Spleen (tissue), 11 donors: ENCODE results near the gene TSSK2. TPM values are rescaled to one million over a fixed set of nuclear protein-coding genes. Genes with fewer than 3 reads are reported as not detected.

Experiments used
- DNase-seq: peaks from one replicate; pipeline ENCODE4 v3.0.0-alpha.2; 2020
- H3K27ac ChIP-seq, 8 donors: fragments of 200-600 bp; sonication (generic) in 7 of 8; 1 replicate in 4 of 8; 2 replicates in 4 of 8; pipeline versions ENCODE4 v1.5.0 to v1.8.0; 2016 to 2021; ENCODE audit warnings: inconsistent platforms in 4 of 8, mild to moderate bottlenecking in 4 of 8, moderate library complexity in 1 of 8
- H3K27me3 ChIP-seq, 7 donors: fragments of 200-600 bp; sonication (generic) in 6 of 7; replicated peaks in 1 of 7; 1 replicate in 4 of 7; 2 replicates in 3 of 7; pipeline versions ENCODE4 v1.5.0 to v1.8.0; 2016 to 2021; ENCODE audit warnings: inconsistent platforms in 3 of 7, mild to moderate bottlenecking in 1 of 7
- H3K36me3 ChIP-seq, 6 donors: fragments of 200-600 bp; sonication (generic) in 5 of 6; 1 replicate in 4 of 6; 2 replicates in 2 of 6; pipeline versions ENCODE4 v1.5.0 to v1.8.0; 2016 to 2021; ENCODE audit warnings: inconsistent platforms in 2 of 6
- H3K4me1 ChIP-seq, 6 donors: fragments of 200-600 bp; sonication (generic) in 5 of 6; 1 replicate in 3 of 6; 2 replicates in 3 of 6; pipeline versions ENCODE4 v1.5.0 to v1.8.0; 2016 to 2021; ENCODE audit warnings: inconsistent platforms in 3 of 6
- H3K4me3 ChIP-seq, 8 donors: fragments of 200-600 bp; sonication (generic) in 7 of 8; 1 replicate in 4 of 8; 2 replicates in 4 of 8; pipeline versions ENCODE4 v1.5.0 to v1.8.0; 2016 to 2021; ENCODE audit warnings: inconsistent platforms in 4 of 8, mild to moderate bottlenecking in 4 of 8, moderate library complexity in 2 of 8
- H3K9me3 ChIP-seq, 8 donors: fragments of 200-600 bp; sonication (generic) in 7 of 8; 1 replicate in 4 of 8; 2 replicates in 4 of 8; pipeline versions ENCODE4 v1.5.0 to v1.8.0; 2016 to 2021; ENCODE audit warnings: inconsistent platforms in 4 of 8
- POLR2A ChIP-seq, 3 donors: fragments of 450-650 bp; IDR thresholded peaks; one replicate each; pipeline ENCODE4 v1.5.1; 2017; ENCODE audit warnings: antibody characterized with exemption in 3 of 3, mild to moderate bottlenecking in 1 of 3
- POLR2AphosphoS5 ChIP-seq, 3 donors: sonication (generic); formaldehyde crosslinking; IDR thresholded peaks; one replicate each; pipeline ENCODE4 v1.5.1; 2017; ENCODE audit warnings: antibody characterized with exemption in 3 of 3
- WGBS, 5 donors: extraction: QIAGEN DNeasy Blood & Tissue Kit in 3 of 5; methylation state at CpG; one replicate each; pipeline versions ENCODE4 v1.1.5 to v1.1.7; 2013 to 2018; 5-methylcytosine and 5-hydroxymethylcytosine counted together
- intact Hi-C: fragments of 100-400 bp; cut with DNase I; formaldehyde crosslinking; loops from one replicate; pipeline ENCODE4 v1.15.0; 2023; ENCODE audit warnings: low total_unique reads
- polyA plus RNA-seq, 3 donors: library from polyadenylated mRNA; stranded (reverse); fragments of 200-250 nt; gene quantifications; one replicate each; pipeline ENCODE4 v1.2.1, GENCODE V29; 2013
- total RNA-seq, 7 donors: library from RNA; depleted of rRNA in 3 of 7; stranded (reverse); fragments of >200 nt in 3 of 7; fragmentation: NEBNext Ultra II Directional in 4 of 7; extraction: Animal tissue kit (Norgen Biotek cat#: 25700) in 4 of 7; gene quantifications; one replicate each; pipeline versions ENCODE4 v1.1.0 to v1.2.1, GENCODE V29; 2016 to 2021
- TF ChIP-seq, protein P1 (sequence below), 11 experiments: fragments of 200-600 bp in 7 of 11; fragments of 450-650 bp in 4 of 11; sonication (generic) in 4 of 11; IDR thresholded peaks in 8 of 11; conservative IDR thresholded peaks in 3 of 11; 1 replicate in 7 of 11; 2 replicates in 4 of 11; pipeline versions ENCODE4 v1.4.0 to v1.8.0; 2016 to 2021; ENCODE audit warnings: antibody characterized with exemption in 11 of 11, inconsistent platforms in 4 of 11, mild to moderate bottlenecking in 1 of 11
- donor health status: healthy with polysubstance abuse.
- donor health status: DM: no; HTN: no; CAD: no; lungs with moderate emphysema.
- donor health status: DM: no; HTN: no; CAD: no.
- donor health status: Bipolar disorder and iron deficiency.
- donor health status: healthy.
- donor health status: DM: no; HTN: no; CAD: no.
- donor health status: DM: yes; HTN: yes; CAD: no.

Gene TSSK2
- total and polyA plus RNA-seq, 10 donors: 0.03 to 0.06 TPM; not detected in 8

DNA sequence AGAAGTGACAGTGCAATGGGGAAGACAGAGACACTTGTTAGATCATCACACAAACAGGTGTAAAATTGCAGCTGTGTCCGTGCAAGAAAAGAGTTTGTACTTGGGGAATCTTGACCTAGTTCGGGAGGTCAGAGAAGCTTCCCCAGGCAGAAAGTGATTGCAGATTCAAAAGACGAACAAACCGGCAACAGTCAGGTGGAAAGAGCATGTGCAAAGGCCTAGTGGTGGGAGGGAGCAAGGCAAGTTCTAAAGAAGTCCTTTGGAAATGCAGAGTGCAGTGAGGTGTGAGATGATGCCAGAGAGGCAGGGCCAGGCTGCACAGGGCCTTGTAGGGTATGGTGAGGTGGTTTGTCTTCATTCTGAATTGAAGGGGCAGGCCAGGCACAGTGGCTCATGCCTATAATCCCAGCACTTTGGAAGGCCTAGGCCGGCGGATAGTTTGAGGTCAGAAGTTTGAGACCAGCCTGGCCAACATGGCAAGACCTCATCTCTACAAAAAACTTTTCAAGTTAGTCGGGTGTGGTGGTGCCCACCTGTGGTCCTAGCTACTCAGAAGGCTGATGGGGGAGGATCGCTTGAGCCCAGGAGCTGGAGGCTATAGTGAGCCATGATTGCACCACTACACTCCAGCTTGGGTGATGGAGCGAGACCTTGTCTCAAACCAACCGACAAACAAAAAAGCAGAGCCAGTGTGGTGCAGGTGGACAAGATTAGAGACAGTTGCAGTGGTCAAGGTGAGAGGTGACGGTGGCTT is 15.3 kb downstream of the TSSK2 start:
- no peak overlapping the region for H3K27ac ChIP-seq
- peaks cover 6 to 47% (median 34%) of the 10 kb centered on the region in 7 donors for H3K27me3 ChIP-seq
- intact Hi-C loops: loop anchor here (10.0 kb wide), 1 partner anchor 328 kb away; the partner anchor contains the start of genes CDC45 and UFD1
- H3K4me3 ChIP-seq: no peak overlapping the region
- H3K36me3 ChIP-seq: peaks cover 0 to 15% (median 14%) of the 10 kb centered on the region in 6 donors
- 64 to 88% (median 83%) methylated on average over 11 of the region's 11 CpGs for WGBS, 5 donors
- TF ChIP-seq, protein P1, sequence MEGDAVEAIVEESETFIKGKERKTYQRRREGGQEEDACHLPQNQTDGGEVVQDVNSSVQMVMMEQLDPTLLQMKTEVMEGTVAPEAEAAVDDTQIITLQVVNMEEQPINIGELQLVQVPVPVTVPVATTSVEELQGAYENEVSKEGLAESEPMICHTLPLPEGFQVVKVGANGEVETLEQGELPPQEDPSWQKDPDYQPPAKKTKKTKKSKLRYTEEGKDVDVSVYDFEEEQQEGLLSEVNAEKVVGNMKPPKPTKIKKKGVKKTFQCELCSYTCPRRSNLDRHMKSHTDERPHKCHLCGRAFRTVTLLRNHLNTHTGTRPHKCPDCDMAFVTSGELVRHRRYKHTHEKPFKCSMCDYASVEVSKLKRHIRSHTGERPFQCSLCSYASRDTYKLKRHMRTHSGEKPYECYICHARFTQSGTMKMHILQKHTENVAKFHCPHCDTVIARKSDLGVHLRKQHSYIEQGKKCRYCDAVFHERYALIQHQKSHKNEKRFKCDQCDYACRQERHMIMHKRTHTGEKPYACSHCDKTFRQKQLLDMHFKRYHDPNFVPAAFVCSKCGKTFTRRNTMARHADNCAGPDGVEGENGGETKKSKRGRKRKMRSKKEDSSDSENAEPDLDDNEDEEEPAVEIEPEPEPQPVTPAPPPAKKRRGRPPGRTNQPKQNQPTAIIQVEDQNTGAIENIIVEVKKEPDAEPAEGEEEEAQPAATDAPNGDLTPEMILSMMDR (IDR thresholded peaks at IDR 0.05 in 8 of 11, conservative IDR thresholded peaks at IDR 0.05 in 3 of 11): no peak
- TF ChIP-seq POLR2AphosphoS5 (IDR thresholded peaks at IDR 0.05) (no peak), POLR2A (IDR thresholded peaks at IDR 0.05) (no peak)
- peaks cover 8 to 54% (median 33%) of the 10 kb centered on the region in 6 donors for H3K4me1 ChIP-seq
- peaks cover 0 to 2% (median 0%) of the 10 kb centered on the region in 8 donors for H3K9me3 ChIP-seq
- peak; percentile 59 for DNase-seq

DNA sequence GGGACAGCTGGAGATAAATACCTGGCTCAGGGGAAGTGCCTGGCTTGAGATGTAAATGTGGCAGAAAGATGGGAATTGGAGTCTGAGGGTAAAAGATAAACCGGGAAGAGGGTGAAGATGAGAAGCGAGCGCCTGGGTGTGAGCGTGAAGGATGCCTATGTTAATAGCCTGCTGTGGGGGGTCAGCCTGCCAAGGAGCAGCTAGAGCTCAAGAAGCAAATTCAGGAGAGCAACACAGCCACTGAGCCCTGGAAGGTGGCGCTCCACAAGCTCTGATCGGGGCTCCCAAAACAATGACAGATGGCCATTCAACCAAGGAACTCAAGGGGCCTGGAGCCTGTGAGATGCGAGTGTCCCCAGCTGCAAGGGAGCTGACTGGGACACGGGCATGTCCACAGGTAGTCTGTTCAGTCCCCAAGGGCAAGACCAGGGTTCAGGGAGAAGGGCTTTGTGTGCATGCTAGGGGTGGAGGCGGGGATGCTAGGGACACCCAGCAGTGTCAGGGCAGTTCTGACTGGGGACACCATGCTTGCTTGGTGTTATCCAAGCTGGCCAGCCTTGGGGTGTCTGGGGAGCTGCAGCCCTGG is 16.2 kb downstream of the TSSK2 start:
- WGBS, 5 donors: 33 to 61% (median 47%) methylated on average over 8 to 9 of the region's 9 CpGs
- intact Hi-C loops: loop anchor here (10.0 kb wide), 1 partner anchor 328 kb away; the partner anchor contains the start of genes CDC45 and UFD1

DNA sequence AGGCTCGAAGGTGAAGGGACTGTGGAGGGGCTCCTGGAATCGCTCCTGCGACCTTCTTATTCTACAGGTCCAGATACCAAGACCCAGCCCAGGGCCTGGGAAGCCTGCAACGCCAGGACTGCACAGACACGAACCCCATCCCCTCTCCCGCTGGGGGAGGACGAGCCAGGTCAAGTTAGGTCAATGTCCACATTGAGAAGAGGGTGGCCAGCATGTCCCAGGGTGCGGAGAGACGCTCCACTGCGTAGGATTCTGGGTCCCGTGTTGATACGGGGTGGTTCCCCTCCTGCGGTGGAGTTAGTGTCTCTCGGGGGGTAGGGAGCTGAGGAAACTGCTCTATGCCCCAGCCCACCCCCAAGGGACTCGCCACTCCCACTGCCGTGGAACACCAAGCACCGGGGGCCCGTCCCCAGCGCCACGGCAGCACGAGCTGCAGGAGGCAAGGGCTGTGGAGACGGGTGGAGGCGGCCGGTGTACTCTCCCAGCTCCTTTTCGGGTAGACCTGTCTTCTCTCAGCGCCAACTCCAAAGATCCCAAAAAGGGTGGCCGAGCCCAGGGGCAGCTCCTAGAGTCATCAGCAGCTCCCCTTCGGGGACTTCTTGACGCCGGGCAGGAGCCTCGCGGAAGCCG is 17.4 kb downstream of the TSSK2 start:
- H3K27me3 ChIP-seq: peaks cover 6 to 69% (median 49%) of the 10 kb centered on the region in 7 donors
- H3K4me3 ChIP-seq: peak overlapping the region in 6 of 8 donors; percentile 29 to 66 (median 38)
- no peak overlapping the region for H3K27ac ChIP-seq
- TF ChIP-seq POLR2A (IDR thresholded peaks at IDR 0.05) (no peak), POLR2AphosphoS5 (IDR thresholded peaks at IDR 0.05) (no peak)
- TF ChIP-seq, protein P1 (IDR thresholded peaks at IDR 0.05 in 8 of 11, conservative IDR thresholded peaks at IDR 0.05 in 3 of 11): no peak
- peaks cover 0 to 7% (median 0%) of the 10 kb centered on the region in 8 donors for H3K9me3 ChIP-seq
- H3K36me3 ChIP-seq: no peaks in the 10 kb centered on the region
- DNase-seq: peak; percentile 51
- peaks cover 5 to 40% (median 23%) of the 10 kb centered on the region in 6 donors for H3K4me1 ChIP-seq
- intact Hi-C loops: loop anchor here (10.0 kb wide), 1 partner anchor 326 kb away; the partner anchor contains the start of genes CDC45 and UFD1
- WGBS, 5 donors: 20 to 52% (median 42%) methylated on average over 1 to 33 of the region's 33 CpGs

More for the DNA sequence above, 16.2 kb downstream of the TSSK2 start:
- Histone ChIP-seq H3K36me3 (peaks cover 0 to 6% (median 5%) of the 10 kb centered on the region in 6 donors), H3K4me3 (no peak overlapping the region), H3K4me1 (peaks cover 8 to 53% (median 33%) of the 10 kb centered on the region in 6 donors), H3K9me3 (peaks cover 0 to 4% (median 0%) of the 10 kb centered on the region in 8 donors), H3K27ac (no peak overlapping the region), H3K27me3 (peaks cover 6 to 56% (median 43%) of the 10 kb centered on the region in 7 donors)
- no peak for TF ChIP-seq POLR2A (IDR thresholded peaks at IDR 0.05)
- TF ChIP-seq POLR2AphosphoS5 (IDR thresholded peaks at IDR 0.05): no peak
- peak; percentile 47 for DNase-seq

DNA sequence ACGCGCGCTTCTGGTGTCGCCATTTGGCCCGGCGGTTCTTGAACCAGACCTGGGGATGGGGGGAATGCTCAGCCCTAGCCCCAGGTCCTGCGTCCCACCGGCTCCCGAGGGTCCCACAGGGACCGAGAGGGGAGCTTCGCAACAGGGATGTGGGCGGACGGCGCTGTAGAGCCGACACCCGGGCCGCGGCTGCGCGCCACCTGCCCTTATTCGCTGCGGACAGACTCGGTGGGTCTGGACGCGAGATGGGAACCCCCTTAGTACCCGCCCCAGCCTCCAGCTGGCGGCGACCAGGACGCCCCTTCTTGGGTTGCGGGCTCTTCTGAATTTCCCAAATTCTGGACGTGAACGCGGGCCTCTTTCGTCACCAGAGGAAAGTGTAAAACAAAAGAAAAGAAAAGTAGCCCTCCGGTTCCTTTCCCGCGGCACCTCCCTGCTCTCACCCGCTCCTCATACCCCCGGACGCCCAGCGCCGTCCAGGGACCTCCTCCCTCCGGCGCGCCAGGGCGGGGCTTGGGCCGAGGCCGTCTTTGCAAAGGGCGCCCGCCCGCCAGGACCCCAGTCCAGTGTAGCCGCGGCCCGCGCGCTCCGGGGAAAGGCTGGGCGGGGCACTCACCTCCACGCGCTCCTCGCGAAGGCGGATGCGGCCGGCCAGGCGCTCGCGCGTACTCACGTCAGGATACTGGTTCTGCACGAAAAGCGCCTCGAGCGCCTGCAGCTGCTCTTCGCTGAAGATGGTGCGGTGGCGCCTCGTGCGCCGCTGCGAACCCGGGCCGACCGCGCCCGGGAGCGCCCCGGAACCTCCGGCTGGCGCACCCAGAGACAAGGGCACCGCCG is 18.2 kb downstream of the TSSK2 start:
- DNase-seq: peak; percentile 76
- Histone ChIP-seq H3K27me3 (peaks cover 6 to 74% (median 49%) of the 10 kb centered on the region in 7 donors), H3K9me3 (peaks cover 0 to 14% (median 0%) of the 10 kb centered on the region in 8 donors), H3K27ac (no peak overlapping the region), H3K4me3 (peak overlapping the region; percentile 6 to 66 (median 37)), H3K4me1 (peaks cover 0 to 33% (median 16%) of the 10 kb centered on the region in 6 donors), H3K36me3 (no peaks in the 10 kb centered on the region)
- intact Hi-C loops: loop anchor here (10.0 kb wide), 1 partner anchor 326 kb away; the partner anchor contains the start of genes CDC45 and UFD1
- TF ChIP-seq POLR2A (IDR thresholded peaks at IDR 0.05): no peak
- TF ChIP-seq, protein P1 (IDR thresholded peaks at IDR 0.05 in 8 of 11, conservative IDR thresholded peaks at IDR 0.05 in 3 of 11): no peak
- no peak for TF ChIP-seq POLR2AphosphoS5 (IDR thresholded peaks at IDR 0.05)
- WGBS, 5 donors: 4 to 10% (median 4%) methylated on average over 14 to 92 of the region's 92 CpGs
